GM12878 (cell line): ENCODE data around the gene UBASH3B. TPM values are rescaled to one million over a fixed set of nuclear protein-coding genes. Genes with fewer than 3 reads are reported as not detected.

Experiments used
- ATAC-seq: fragments of 200-7000 bp; cut with Tn5 transposase; 3 replicates; pipeline ENCODE4 v1.9.1; 2020; ENCODE audit warnings: mild to moderate bottlenecking, moderate library complexity
- BruUV-seq: library from RNA; stranded (reverse); fragments of 400-500 nt; replicated peaks from 2 replicates; lab custom pipeline; 2021; lab: Mats Ljungman, UMichigan
- CTCF ChIA-PET: fragments of 300-600 bp; sonication (Branson Sonifier 250); formaldehyde crosslinking; extraction: SDS; loops from one replicate; lab custom pipeline; 2021; ENCODE audit warnings: inconsistent platforms; lab: Yijun Ruan, JAX
- POLR2A ChIA-PET: fragments of 350-600 bp; formaldehyde crosslinking; extraction: SDS; loops from one replicate; lab custom pipeline; 2021; ENCODE audit warnings: inconsistent platforms; lab: Charles Lee
- RAD21 ChIA-PET: fragments of 300-600 bp; sonication (Branson Sonifier 250); formaldehyde crosslinking; loops from one replicate; lab custom pipeline; 2023; ENCODE audit warnings: antibody characterized with exemption; ENCODE audit not compliant: unreplicated experiment; lab: Charles Lee
- SMC1A ChIA-PET: fragments of 300-600 bp; sonication (Branson Sonifier 250); formaldehyde crosslinking; loops from one replicate; lab custom pipeline; 2023; ENCODE audit not compliant: unreplicated experiment, uncharacterized antibody; lab: Charles Lee
- DNase-seq: peaks from one replicate; pipeline ENCODE4 v3.0.0-alpha.2; 2011; ENCODE audit warnings: low read depth, low spot score
- FAIRE-seq: peaks from 3 replicates; lab custom pipeline; 2011; peaks lifted over from hg19 to GRCh38; lab: Jason Lieb, UNC
- H2AFZ ChIP-seq: 2 replicates; pipeline ENCODE4 v1.6.0; 2011; ENCODE audit warnings: low read depth, low read length, control low read depth; ENCODE audit not compliant: control insufficient read depth
- H3K27ac ChIP-seq: 2 replicates; pipeline ENCODE4 v1.5.1; 2011; ENCODE audit warnings: control low read depth; ENCODE audit not compliant: control insufficient read depth, insufficient read depth
- H3K27me3 ChIP-seq, 2 experiments: replicated peaks in 1 of 2; 2 replicates each; pipeline versions ENCODE4 v1.6.0 to v1.6.1; 2011; ENCODE audit warnings: low read length in 1 of 2; ENCODE audit not compliant: control insufficient read depth in 2 of 2, insufficient read depth in 2 of 2
- H3K36me3 ChIP-seq, 2 experiments: 2 replicates each; pipeline ENCODE4 v1.5.1; 2011; ENCODE audit warnings: low read length in 1 of 2; ENCODE audit not compliant: control insufficient read depth in 2 of 2, insufficient read depth in 2 of 2
- H3K4me1 ChIP-seq: 2 replicates; pipeline ENCODE4 v1.6.1; 2011; ENCODE audit warnings: mild to moderate bottlenecking, low read length, moderate library complexity, mixed read lengths; ENCODE audit not compliant: control insufficient read depth, insufficient read depth
- H3K4me2 ChIP-seq: 2 replicates; pipeline ENCODE4 v1.6.0; 2011; ENCODE audit warnings: control low read depth; ENCODE audit not compliant: control insufficient read depth, insufficient read depth
- H3K4me3 ChIP-seq: fragments of 200-600 bp; sonication (generic); 2 replicates; pipeline ENCODE4 v1.5.1; 2016
- H3K79me2 ChIP-seq: 2 replicates; pipeline ENCODE4 v1.6.0; 2011; ENCODE audit warnings: low read length; ENCODE audit not compliant: control insufficient read depth, insufficient read depth
- H3K9ac ChIP-seq: 2 replicates; pipeline ENCODE4 v1.8.0; 2011; ENCODE audit warnings: low read length, control low read depth, mixed read lengths; ENCODE audit not compliant: control insufficient read depth, insufficient read depth
- H3K9me3 ChIP-seq: replicated peaks from 3 replicates; pipeline ENCODE4 v1.5.1; 2011; ENCODE audit warnings: mild to moderate bottlenecking, low read length; ENCODE audit not compliant: control insufficient read depth, insufficient read depth
- H4K20me1 ChIP-seq: 2 replicates; pipeline ENCODE4 v1.6.0; 2011; ENCODE audit not compliant: control insufficient read depth, insufficient read depth
- BCL11A ChIP-seq: IDR thresholded peaks from 2 replicates; pipeline ENCODE4 v1.6.1; 2011; ENCODE audit warnings: low read depth, low read length
- CHD1 ChIP-seq: IDR thresholded peaks from 2 replicates; pipeline ENCODE4 v1.6.1; 2012; ENCODE audit warnings: low read depth, low read length, improper control_type of control experiment
- EZH2 ChIP-seq: IDR thresholded peaks from 2 replicates; pipeline ENCODE4 v1.6.1; 2012; ENCODE audit warnings: low read depth, mild to moderate bottlenecking, control low read depth, inconsistent platforms, low read length, borderline replicate concordance; ENCODE audit not compliant: control insufficient read depth
- JUNB ChIP-seq: IDR thresholded peaks from 2 replicates; pipeline ENCODE4 v1.6.1; 2016; ENCODE audit warnings: antibody characterized with exemption, mild to moderate bottlenecking
- MYB ChIP-seq: fragments of 150-350 bp; IDR thresholded peaks from 2 replicates; pipeline ENCODE4 v1.6.1; 2014; ENCODE audit warnings: mild to moderate bottlenecking, low read depth, low read length, borderline replicate concordance
- PAX8 ChIP-seq: fragments of 450-650 bp; IDR thresholded peaks from 2 replicates; pipeline ENCODE4 v1.6.1; 2017; ENCODE audit warnings: mild to moderate bottlenecking, moderate library complexity
- PBX3 ChIP-seq: IDR thresholded peaks from 2 replicates; pipeline ENCODE4 v1.6.1; 2011; ENCODE audit warnings: mild to moderate bottlenecking, low read depth, low read length, moderate library complexity; ENCODE audit not compliant: insufficient replicate concordance
- PML ChIP-seq: IDR thresholded peaks from 2 replicates; pipeline ENCODE4 v1.6.1; 2012; ENCODE audit warnings: low read length, inconsistent platforms
- POU2F2 ChIP-seq: IDR thresholded peaks from 3 replicates; pipeline ENCODE4 v1.6.1; 2011; ENCODE audit warnings: low read depth, mild to moderate bottlenecking, low read length, borderline replicate concordance
- RAD21 ChIP-seq: IDR thresholded peaks from 2 replicates; pipeline ENCODE4 v1.6.1; 2011; ENCODE audit warnings: mild to moderate bottlenecking, low read depth, low read length, moderate library complexity; ENCODE audit not compliant: insufficient read depth
- SIN3A ChIP-seq: IDR thresholded peaks from 2 replicates; pipeline ENCODE4 v1.6.1; 2012; ENCODE audit warnings: low read depth, low read length, improper control_type of control experiment
- SP1 ChIP-seq: IDR thresholded peaks from one replicate; pipeline ENCODE4 v1.6.1; 2011; ENCODE audit warnings: low read depth, low read length
- ZNF274 ChIP-seq: IDR thresholded peaks from one replicate; pipeline ENCODE4 v1.8.0; 2011; ENCODE audit not compliant: insufficient read length, insufficient read depth
- WGBS: methylation state at CpG from one replicate; pipeline ENCODE4 v1.1.6; 2016; ENCODE audit warnings: low lambda C conversion rate; ENCODE audit not compliant: insufficient replicate concordance, insufficient coverage; ENCODE audit errors: missing lambda C conversion rate; 5-methylcytosine and 5-hydroxymethylcytosine counted together
- in situ Hi-C: fragments of 300-500 bp; cut with MboI; formaldehyde crosslinking; loops from 9 replicates; pipeline ENCODE4 v1.14.3; 2018; ENCODE audit warnings: mixed read lengths
- intact Hi-C: fragments of 100-400 bp; cut with micrococcal nuclease; formaldehyde crosslinking; loops from one replicate; pipeline ENCODE4 v1.14.2; 2022; ENCODE audit not compliant: unreplicated experiment
- polyA plus RNA-seq, 11 experiments: library from polyadenylated mRNA; depleted of rRNA in 4 of 11; unstranded in 6 of 11; stranded (reverse) in 5 of 11; fragments of >200 nt; fragmentation: Nextera tagmentation in 4 of 11; fragmentation: Illumina TruSeq in 1 of 11; extraction: Ambion mirVana in 4 of 11; extraction: Trizol in 1 of 11; gene quantifications; 1 replicate in 1 of 11; 2 replicates in 10 of 11; pipeline versions ENCODE4 v1.2.1 to v1.2.3, GENCODE V29; 2011 to 2016; ENCODE audit warnings: inconsistent platforms in 2 of 11, missing spikeins in 2 of 11, low read depth in 1 of 11
- total RNA-seq, 4 experiments: library from RNA; depleted of rRNA in 3 of 4; stranded (reverse); fragments of >200 nt in 3 of 4; fragmentation: Illumina TruSeq in 1 of 4; extraction: Trizol in 1 of 4; gene quantifications; 2 replicates each; pipeline versions ENCODE4 v1.2.1 to v1.2.3, GENCODE V29; 2013 to 2021

UBASH3B gene
- total and polyA plus RNA-seq, 10 of the 15 experiments (the other 5 are each of a cell fraction or from before 2014, with no cell fraction given): 0.18 to 3.3 (median 0.57) TPM

DNA sequence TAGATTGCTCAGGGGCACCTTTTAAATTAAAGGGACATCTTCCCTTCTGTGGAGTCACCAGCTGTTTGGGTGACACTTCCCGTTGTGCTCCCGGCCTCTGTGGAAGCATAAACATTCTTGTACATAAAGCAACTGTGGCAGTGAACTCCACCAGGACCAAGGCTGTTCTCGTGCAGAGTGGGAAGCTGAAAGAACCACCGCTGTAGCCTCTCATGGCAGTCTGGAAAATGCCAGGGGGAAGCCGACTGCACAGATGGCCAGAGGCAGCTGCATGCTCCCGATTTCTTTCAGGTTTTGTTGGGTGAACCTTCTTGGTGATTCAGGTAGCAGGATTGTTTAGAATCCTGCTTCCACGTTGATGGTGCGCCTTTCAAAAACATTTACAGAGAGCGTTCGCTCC is 10.3 kb downstream of the UBASH3B start:
- Histone ChIP-seq H3K27me3 (peaks cover 0 to 4% of the 10 kb centered on the region in 2 experiments; a peak in 2 of 4 replicates), H3K9me3 (no peaks in the 10 kb centered on the region; the same call in 2 of the 3 replicates), H3K27ac (no peak overlapping the region), H4K20me1 (no peaks in the 10 kb centered on the region), H3K4me1 (peaks cover 11% of the 10 kb centered on the region), H3K9ac (no peak overlapping the region), H2AFZ (no peak overlapping the region), H3K4me3 (no peak overlapping the region), H3K79me2 (no peaks in the 10 kb centered on the region), H3K4me2 (no peak overlapping the region), H3K36me3 (no peaks in the 10 kb centered on the region)
- in situ Hi-C loops (no loop called here), intact Hi-C loops (no loop called here)
- DNase-seq: no peak
- SMC1A ChIA-PET: no interaction called here
- ATAC-seq: no peak
- FAIRE-seq: no peak
- POLR2A ChIA-PET: no interaction called here
- CTCF ChIA-PET: interaction anchor here (1.3 kb wide), 1 partner anchor 116 kb away, joined by 3 read pairs; no protein-coding TSS in a partner anchor
- TF ChIP-seq BCL11A (no peak), ZNF274 (no peak), PBX3 (no peak), EZH2 (no peak), PAX8 (no peak), PML (no peak), SP1 (no peak), MYB (no peak), SIN3A (no peak), CHD1 (no peak), RAD21 (no peak), JUNB (no peak), POU2F2 (no peak)
- RAD21 ChIA-PET: no interaction called here
- WGBS: 42% methylated on average over 10 of the region's 10 CpGs
- no TSS peak for BruUV-seq
